HL-60 (cell line): ENCODE data around the gene IST1.

Source experiments
- DNase-seq, 2 experiments: peaks; one replicate each; pipeline ENCODE4 v3.0.0-alpha.2; 2010 to 2020; ENCODE audit warnings: low read depth in 1 of 2, low spot score in 1 of 2
- H3K27ac ChIP-seq: fragments of 250-450 bp; sonication (Bioruptor Pico); replicated peaks from 2 replicates; pipeline ENCODE4 v1.5.1; 2020; ENCODE audit warnings: mild to moderate bottlenecking, moderate library complexity
- H3K27me3 ChIP-seq: fragments of 250-450 bp; sonication (Bioruptor Pico); 2 replicates; pipeline ENCODE4 v1.5.1; 2021; ENCODE audit warnings: mild to moderate bottlenecking, moderate library complexity; ENCODE audit not compliant: insufficient read depth, poor library complexity, severe bottlenecking
- H3K4me3 ChIP-seq: replicated peaks from 2 replicates; pipeline ENCODE4 v1.5.1; 2011; ENCODE audit warnings: mild to moderate bottlenecking, control low read depth, low read length; ENCODE audit not compliant: insufficient read depth
- GABPA ChIP-seq: IDR thresholded peaks from 2 replicates; pipeline ENCODE4 v1.6.1; 2012; ENCODE audit warnings: low read depth
- POLR2AphosphoS5 ChIP-seq: IDR thresholded peaks from 2 replicates; pipeline ENCODE4 v1.6.1; 2012; ENCODE audit warnings: low read depth
- SPI1 ChIP-seq: IDR thresholded peaks from 2 replicates; pipeline ENCODE4 v1.6.1; 2012; ENCODE audit warnings: low read depth, mild to moderate bottlenecking, borderline replicate concordance
- TF ChIP-seq, protein P1 (sequence below): IDR thresholded peaks from 2 replicates; pipeline ENCODE4 v1.6.1; 2012; ENCODE audit warnings: low read depth; ENCODE audit not compliant: insufficient replicate concordance
- TF ChIP-seq, protein P2 (sequence below): IDR thresholded peaks from one replicate; pipeline ENCODE4 v1.5.1; 2011; ENCODE audit warnings: low read length, control low read depth, inconsistent platforms; ENCODE audit not compliant: insufficient read depth

The IST1 gene

DNA sequence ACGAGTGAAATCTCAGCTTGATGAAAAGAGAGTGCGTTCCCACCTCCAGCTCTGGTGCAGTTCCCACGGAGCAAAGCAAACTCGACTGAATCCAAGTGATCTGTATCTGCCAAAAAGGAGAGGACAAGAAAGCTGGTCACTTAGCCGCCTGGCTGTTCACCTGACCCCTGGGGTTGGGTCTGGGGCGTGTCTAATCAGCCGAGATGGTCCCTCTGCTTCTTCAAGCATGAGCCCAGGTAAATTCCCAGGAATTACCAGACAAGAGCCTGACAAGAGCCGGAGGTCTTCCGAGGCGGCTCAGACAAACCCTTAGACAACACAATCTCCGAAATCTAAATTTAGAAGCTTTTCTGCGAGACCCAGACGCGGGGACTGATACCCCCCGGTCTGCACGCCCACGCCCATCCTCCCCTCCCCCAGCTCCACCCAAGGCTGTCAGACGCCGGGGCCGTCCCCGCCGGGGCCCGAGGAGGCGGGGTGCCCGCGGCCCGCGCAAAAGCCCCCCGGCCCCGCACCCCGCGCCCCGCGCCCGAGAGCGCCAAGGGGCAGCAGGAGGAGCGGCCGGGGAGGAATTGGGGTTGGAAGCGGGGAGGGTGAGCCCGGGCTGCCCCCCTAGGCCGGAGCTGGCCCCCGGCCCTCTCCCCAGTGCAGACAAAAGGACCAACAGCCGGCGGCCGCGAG is 12.0 kb upstream of the IST1 start:
- TF ChIP-seq SPI1 (no peak), GABPA (no peak), POLR2AphosphoS5 (no peak)
- TF ChIP-seq, protein P1, sequence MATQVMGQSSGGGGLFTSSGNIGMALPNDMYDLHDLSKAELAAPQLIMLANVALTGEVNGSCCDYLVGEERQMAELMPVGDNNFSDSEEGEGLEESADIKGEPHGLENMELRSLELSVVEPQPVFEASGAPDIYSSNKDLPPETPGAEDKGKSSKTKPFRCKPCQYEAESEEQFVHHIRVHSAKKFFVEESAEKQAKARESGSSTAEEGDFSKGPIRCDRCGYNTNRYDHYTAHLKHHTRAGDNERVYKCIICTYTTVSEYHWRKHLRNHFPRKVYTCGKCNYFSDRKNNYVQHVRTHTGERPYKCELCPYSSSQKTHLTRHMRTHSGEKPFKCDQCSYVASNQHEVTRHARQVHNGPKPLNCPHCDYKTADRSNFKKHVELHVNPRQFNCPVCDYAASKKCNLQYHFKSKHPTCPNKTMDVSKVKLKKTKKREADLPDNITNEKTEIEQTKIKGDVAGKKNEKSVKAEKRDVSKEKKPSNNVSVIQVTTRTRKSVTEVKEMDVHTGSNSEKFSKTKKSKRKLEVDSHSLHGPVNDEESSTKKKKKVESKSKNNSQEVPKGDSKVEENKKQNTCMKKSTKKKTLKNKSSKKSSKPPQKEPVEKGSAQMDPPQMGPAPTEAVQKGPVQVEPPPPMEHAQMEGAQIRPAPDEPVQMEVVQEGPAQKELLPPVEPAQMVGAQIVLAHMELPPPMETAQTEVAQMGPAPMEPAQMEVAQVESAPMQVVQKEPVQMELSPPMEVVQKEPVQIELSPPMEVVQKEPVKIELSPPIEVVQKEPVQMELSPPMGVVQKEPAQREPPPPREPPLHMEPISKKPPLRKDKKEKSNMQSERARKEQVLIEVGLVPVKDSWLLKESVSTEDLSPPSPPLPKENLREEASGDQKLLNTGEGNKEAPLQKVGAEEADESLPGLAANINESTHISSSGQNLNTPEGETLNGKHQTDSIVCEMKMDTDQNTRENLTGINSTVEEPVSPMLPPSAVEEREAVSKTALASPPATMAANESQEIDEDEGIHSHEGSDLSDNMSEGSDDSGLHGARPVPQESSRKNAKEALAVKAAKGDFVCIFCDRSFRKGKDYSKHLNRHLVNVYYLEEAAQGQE = no peak
- TF ChIP-seq, protein P2, sequence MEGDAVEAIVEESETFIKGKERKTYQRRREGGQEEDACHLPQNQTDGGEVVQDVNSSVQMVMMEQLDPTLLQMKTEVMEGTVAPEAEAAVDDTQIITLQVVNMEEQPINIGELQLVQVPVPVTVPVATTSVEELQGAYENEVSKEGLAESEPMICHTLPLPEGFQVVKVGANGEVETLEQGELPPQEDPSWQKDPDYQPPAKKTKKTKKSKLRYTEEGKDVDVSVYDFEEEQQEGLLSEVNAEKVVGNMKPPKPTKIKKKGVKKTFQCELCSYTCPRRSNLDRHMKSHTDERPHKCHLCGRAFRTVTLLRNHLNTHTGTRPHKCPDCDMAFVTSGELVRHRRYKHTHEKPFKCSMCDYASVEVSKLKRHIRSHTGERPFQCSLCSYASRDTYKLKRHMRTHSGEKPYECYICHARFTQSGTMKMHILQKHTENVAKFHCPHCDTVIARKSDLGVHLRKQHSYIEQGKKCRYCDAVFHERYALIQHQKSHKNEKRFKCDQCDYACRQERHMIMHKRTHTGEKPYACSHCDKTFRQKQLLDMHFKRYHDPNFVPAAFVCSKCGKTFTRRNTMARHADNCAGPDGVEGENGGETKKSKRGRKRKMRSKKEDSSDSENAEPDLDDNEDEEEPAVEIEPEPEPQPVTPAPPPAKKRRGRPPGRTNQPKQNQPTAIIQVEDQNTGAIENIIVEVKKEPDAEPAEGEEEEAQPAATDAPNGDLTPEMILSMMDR = no peak
- peak overlapping the region; percentile 84 for H3K4me3 ChIP-seq
- H3K27ac ChIP-seq = no peak overlapping the region
- H3K27me3 ChIP-seq = no peaks in the 10 kb centered on the region
- no peak for DNase-seq

DNA sequence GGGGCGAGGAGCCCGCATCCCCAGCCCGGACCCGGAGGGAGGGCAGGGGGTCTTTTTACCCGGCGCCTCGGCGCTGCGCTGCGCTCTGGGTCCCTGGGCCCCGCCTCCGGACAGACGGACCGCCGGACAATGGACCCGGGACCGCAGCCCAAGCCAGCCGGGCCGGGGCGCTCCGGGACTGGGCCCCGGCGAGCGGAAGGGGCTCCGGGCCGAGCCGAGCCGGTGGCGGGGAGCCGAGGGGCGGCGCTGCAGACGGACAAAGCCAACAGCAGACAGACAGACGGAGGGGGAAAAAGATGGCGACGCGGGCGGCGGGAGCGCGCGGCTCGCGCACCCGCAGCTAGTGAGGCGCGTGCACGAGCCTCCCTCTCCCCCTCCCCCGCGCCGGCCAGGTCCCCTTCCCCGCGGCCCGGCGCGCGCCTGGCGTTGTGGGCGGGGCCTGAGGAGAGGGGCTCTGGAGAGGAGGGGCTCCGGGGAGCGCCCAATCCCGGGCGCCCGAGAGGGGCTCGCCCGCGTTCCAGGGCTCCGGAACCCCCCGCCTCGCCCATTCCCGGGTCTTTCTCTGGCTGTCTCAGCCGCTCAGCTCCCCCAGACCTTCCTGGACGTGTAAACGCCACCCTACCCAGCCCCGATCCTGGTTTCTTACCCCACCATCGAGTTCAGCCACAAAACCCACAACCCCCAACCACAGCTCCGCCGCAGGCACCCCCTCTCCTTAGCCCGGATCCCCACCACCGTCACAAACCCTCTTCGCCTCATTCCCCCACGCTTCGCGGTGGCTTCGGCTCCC is 11.3 kb upstream of the IST1 start, which contains the start of gene ZNF821:
Gene ZNF821, minus strand, starts transcription at position 334 of the 790 bp plus-strand sequence. CDS start 4,236 bp downstream, outside the sequence.
- H3K27ac ChIP-seq = peak within 1 kb of the TSS; percentile 39; the same call in 1 of the 2 replicates
- H3K27me3 ChIP-seq = no peaks in the 10 kb centered on the region
- peak within 1 kb of the TSS; percentile 84 for H3K4me3 ChIP-seq
- TF ChIP-seq GABPA (no peak), SPI1 (no peak), POLR2AphosphoS5 (no peak)
- TF ChIP-seq, protein P1 = no peak
- TF ChIP-seq, protein P2 = no peak
- DNase-seq = peak; percentile 56 to 67

DNA sequence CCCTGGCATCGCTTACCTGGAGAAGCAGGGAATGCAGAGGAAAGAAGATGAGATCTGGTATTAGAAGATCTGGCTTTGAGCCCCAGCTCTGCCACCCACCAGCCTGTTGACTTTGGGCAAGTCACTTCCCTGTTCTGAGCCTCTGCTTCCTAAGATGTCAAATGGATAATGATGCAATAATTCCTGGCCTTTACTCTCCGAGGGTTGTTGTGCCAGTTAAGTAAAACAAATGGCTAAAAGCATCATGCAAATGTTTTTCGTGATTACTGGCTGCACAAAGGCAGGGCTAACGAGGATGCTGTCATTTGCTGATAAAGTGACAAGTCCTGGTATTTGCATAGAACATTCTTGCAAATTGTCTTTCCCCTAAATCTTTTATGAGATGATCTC is 10.1 kb upstream of the IST1 start:
- no peak for TF ChIP-seq POLR2AphosphoS5
- peak; percentile 81 for TF ChIP-seq SPI1
- peak in 1 of 2 experiments; percentile 55 for DNase-seq
- no peak overlapping the region for H3K27ac ChIP-seq
- no peaks in the 10 kb centered on the region for H3K27me3 ChIP-seq
- no peak overlapping the region for H3K4me3 ChIP-seq

DNA sequence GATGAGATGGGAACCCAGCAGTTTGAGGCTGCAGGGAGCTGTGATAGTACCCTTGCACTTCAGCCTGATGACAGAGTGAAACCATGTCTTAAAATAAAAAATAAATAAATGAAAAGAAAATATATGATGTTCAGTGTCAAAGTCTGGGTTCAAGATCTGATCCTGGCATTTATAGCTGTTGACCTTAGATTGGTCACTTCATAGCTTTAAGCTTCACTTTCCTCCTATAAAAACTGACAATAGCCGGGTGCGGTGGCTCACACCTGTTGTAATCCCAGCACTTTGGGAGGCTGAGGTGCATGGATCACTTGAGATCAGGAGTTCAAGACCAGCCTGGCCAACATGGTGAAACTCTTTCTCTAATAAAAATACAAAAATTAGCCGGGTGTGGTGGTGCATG is 6.2 kb upstream of the IST1 start:
- no peak for TF ChIP-seq SPI1
- TF ChIP-seq GABPA = no peak
- TF ChIP-seq, protein P2 = no peak
- TF ChIP-seq, protein P1 = no peak
- no peak for TF ChIP-seq POLR2AphosphoS5

More for the DNA sequence above, 6.2 kb upstream of the IST1 start:
- no peak for DNase-seq
- Histone ChIP-seq H3K4me3 (no peak overlapping the region), H3K27ac (no peak overlapping the region), H3K27me3 (no peaks in the 10 kb centered on the region)
